GM21825 (cell line): Measurements from ENCODE around the gene CAMK1D.
"Not testable (repeated sequence)": the region's sequence is repeated elsewhere in the genome, so short reads cannot be mapped to it uniquely, and the experiment has no call there.

Source experiments
- ATAC-seq: cut with Tn5 transposase; IDR thresholded peaks from one replicate; pipeline ENCODE4 v1.9.1; 2021; ENCODE audit warnings: mild to moderate bottlenecking, moderate library complexity; ENCODE audit not compliant: unreplicated experiment

The CAMK1D gene

DNA sequence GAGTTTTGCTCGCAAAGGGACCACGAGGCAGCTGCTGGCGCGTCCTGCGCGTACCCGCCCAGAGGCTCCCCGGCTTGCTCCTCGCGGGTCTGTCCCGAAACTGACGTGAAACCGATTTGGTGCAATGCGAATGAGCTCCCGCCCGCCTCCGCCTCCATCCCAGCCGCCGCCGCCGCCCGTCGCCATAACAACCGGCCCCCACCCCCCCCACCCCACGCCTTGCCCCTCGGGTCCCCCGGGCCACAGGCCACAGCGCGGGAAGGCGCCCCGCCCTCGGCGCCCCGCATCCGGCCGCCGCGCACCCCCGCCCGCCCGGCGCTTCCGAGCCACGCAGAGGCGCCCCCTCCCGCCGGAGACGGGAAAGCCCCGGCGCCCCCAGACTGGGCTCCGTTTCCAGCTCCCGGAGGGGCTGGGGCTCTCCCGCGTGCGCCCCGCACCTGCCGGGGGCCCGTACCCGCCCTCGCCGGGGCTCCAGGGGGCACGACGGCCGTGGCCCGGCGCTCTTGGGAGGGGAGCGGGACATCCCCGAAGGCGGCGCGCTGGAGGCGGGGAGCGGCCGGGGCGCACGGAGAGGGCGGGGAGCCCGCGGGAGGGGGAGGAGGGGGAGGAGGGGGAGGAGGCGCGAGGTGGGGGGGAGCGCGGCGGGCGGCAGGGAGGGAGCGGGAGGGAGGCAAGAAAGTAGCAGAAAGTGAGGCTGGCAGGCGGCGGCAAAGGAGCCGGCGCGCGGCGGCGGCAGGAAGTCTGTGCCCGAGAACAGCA is at the start of gene CAMK1D:
TSS of gene CAMK1D (plus strand) at position 678 of the 759 bp plus-strand sequence.
- ATAC-seq, result peak; percentile 42

DNA sequence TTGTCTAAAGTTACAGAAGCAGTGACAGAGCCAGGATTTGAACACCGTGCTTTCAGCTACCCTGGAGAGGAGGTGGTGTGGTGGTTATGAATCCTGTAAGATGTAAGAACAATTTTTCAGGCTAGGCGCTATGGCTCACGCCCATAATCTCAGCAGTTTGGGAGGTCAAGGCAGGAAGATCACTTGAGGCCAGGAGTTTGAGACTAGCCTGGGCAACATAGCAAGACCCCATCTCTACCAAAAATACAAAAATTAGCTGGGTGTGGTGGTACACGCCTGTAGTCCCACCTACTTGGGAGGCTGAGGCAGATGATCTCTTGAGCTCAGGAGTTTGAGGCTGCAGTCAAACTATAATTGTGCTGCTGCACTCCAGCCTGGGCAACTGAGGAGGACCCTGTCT is 48.3 kb upstream of the CAMK1D start:
- ATAC-seq, result not testable (repeated sequence)

DNA sequence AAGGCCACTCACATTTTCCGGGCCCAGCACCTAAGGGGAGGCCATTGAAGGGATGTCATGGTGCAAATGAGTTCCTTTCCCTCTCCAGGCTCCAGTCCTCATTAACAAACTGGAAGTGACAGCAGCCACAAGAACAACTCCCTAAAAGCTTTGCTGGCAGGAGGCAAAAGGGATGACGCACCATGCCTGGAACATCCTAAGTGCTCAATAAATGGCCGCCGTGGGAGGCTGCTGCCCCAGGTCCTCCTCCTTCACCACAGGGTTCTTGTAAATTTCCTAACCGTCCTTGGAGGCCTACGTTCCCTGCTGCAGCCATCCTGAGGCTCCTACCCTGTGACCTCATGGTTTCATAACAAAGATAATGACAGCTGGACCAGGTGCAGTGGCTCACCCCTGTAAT is 41.3 kb upstream of the CAMK1D start:
- no peak for ATAC-seq

DNA sequence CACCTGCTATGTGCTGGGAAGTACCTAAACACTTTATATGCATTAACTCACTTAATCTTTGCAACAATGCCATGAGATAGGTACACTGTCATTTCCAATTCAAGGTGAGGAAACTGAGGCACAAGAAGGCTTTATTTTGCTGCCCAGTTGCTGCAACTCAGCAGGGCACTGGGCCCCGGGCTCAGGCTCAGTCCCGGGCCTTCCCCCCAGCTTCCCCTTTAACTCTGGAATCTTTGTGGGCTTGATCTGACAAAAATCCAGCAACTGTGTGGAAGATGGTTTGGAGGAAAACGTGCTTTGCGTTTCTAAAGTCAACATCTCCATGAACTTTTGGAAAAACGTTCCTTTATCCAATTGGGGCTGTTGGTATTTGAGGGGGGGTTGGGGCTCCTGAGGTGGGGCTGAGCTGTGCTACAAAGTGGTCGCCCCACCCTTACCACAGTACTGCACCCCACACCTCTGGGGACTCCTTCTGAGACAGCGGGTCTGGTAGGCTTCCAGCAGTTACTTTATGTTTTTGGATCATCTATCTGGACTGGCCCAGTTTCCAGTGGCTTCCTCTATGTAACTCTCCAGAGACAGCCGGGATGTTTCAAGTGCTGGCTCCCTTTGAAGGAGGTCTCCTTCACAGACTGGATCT is 40.5 kb upstream of the CAMK1D start:
- no peak for ATAC-seq

DNA sequence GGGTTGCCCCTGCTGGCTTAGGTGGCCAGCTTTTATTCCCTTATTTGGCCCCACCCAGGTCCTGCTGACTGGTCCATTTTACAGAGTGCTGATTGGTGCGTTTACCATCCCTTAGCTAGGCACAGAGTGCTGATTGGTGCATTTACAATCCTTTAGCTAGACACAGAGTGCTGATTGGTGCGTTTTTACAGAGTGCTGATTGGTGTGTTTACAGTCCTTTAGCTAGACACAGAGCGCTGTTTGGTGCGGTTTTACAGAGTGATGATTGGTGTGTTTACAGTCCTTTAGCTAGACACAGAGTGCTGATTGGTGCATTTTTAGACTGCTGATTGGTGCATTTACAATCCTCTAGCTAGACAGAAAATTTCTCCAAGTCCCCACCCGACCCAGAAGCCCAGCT is 39.6 kb upstream of the CAMK1D start:
- not testable (repeated sequence) for ATAC-seq

DNA sequence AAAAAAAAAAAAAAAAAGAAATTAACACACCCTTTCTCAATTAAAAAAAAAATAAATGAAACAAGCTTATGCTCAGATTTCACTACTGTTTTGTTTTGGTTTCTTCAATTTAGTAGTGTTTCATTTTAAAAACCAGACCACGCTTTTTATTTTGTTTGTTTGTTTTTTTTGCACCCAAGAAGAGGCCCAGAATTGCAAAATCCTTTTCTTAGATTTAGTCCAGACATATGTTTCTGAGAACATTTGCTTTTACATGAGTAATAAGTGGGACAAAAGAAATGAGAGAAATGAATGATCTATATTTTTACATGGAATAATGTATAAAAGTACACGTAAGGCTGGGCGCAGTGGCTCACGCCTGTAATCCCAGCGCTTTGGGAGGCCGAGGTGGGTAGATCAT is 34.5 kb upstream of the CAMK1D start:
- no peak for ATAC-seq

DNA sequence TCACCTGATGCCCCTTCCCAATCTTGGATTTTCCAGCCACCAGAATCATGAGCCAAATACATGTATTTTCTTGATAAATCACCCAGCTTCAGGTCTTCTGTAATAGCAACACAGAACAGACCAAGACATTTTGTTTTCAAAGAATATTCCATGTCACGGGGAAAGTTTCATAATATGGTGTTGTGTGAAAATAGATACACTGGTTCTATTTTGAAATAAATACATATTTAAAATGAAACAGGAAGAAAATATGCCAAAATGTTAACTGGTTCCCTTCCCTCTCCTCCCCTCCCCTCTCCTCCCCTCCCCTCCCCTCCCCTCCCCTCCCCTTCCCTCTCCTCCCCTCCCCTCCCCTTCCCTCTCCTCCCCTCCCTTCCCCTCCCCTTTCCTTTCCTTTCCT is 30.3 kb upstream of the CAMK1D start:
- no peak for ATAC-seq

DNA sequence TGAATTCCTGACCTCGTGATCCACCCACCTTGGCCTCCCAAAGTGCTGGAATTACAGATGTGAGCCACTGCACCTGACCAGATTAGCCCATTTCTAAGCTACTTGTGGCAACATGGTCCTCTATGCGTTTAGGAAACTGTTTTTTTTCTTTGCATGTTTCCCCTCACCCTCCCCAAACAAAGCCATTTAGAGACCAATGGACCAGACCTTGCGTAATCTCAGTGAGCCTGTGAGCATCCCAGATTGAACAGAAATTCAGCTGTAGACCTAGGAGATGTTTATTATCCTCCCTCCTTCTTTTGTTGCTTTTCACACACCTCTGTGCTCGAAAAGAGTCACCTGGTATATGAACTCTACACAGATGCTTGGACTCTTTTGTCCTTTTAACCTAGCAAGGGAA is 28.5 kb upstream of the CAMK1D start:
- no peak for ATAC-seq

DNA sequence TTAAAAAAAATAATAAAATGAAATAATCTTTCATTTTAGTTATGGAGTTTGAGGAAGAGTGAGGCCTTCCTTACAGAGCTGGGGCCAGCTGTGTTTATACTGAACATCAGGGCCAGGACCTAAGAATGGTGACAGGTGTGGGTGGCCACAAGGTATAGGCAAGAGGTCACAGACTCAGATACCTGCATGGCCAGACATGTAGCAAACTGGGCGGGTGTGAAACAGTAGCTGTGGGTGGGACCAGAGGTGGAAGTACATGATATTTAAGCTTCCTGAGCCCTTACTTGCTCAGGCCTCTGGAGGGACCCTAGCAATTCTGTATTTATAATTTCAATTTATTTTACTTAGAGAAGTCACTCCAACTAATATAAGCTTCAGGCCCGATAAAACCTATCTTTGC is 27.7 kb upstream of the CAMK1D start:
- no peak for ATAC-seq

DNA sequence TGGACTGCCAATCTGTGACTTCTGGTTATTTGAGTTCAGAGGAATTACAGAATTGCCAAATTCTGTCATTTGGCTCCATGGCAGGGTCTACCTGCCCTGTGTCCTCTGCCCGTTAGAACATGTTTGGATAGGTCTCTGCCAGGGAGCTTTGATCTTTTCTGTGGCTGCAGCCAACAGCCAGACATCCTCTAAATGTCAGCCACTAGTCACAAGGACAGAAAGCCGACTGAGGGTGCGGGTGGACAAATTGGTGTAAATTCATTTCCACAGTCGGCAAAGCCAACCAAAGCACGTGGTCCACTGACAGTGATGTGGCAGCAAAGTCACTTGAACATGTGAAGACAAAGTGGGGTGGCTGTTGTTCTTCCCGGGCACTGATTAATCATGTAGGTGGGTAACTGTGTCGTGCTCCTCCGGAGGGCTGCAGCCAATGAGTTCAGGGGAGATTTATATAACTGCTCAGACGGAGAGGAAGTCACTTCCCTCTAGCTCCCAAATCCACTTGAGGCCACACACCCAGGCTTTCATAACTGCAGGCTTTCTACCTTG is 26.7 kb upstream of the CAMK1D start:
- no peak for ATAC-seq

DNA sequence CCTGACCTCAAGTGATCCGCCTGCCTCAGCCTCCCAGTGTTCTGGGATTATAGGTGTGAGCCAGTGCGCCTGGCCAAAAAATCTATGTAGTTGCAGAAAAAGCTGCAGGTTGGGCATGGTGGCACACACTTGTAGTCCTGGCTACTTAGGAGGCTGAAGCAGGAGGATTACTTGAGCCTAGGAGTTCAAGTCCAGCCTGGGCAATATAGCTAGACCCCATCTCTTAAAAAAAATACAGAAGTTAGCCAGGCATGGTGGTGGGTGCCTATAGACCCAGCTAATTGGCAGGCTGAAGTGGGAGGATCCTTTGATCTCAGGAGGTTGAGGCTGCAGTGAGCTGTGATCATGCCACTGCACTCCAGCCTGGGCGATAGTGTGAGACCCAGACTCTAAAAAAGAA is 24.8 kb upstream of the CAMK1D start:
- no peak for ATAC-seq

DNA sequence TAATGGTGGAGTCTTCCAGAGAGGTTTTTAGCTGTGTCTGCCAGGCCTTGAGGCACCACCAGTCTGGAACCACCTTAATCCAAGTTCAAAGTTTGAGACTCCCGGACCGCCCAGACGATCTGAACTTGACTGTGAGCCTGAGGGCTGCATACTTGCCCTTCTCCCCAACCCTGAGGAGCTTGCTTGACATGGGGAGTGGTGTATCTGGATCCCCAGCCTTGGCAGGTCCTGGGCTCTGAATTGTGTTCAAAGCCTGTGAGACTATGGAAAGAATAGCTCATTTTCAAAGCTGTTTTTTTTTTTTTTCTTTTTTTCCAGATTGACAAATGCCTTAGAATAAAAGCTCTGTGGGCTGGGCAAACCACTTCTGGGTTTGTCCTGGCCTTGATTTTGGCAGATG is 22.3 kb upstream of the CAMK1D start:
- ATAC-seq, result no peak

DNA sequence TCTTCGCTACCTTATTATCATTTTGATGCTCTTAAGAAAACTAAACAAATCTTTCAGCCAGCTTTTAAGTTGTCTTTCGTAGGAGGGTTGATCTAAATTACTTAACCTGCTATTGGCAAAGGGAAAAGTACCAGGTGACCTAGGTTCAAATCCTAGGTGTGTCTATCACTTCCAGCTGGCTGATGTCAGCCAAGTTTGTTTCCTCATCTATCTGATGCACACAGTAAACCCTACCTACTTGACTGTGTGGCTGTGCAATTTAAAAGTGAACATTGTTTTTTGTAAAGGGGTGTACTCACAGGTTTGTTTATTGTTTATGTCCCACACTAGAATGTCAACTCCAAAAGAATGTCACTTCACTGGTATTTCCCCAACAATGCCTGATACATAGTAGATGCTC is 21.9 kb upstream of the CAMK1D start:
- no peak for ATAC-seq

DNA sequence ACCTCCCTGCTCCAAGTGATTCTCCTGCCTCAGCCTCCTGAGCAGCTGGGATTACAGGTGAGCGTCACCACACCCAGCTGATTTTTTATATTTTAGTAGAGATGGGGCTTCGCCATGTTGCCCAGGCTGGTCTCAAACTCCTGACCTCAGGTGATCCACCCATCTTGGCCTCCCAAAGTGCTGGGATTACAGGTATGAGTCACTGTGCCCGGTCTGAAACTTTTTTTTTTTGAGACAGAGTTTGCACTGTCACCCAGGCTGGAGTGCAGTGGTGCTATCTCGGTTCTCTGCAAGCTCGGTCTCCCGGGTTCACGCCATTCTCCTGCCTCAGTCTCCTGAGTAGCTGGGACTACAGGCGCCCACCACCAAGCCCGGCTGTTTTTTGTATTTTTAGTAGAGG is 21.0 kb upstream of the CAMK1D start:
- not testable (repeated sequence) for ATAC-seq

DNA sequence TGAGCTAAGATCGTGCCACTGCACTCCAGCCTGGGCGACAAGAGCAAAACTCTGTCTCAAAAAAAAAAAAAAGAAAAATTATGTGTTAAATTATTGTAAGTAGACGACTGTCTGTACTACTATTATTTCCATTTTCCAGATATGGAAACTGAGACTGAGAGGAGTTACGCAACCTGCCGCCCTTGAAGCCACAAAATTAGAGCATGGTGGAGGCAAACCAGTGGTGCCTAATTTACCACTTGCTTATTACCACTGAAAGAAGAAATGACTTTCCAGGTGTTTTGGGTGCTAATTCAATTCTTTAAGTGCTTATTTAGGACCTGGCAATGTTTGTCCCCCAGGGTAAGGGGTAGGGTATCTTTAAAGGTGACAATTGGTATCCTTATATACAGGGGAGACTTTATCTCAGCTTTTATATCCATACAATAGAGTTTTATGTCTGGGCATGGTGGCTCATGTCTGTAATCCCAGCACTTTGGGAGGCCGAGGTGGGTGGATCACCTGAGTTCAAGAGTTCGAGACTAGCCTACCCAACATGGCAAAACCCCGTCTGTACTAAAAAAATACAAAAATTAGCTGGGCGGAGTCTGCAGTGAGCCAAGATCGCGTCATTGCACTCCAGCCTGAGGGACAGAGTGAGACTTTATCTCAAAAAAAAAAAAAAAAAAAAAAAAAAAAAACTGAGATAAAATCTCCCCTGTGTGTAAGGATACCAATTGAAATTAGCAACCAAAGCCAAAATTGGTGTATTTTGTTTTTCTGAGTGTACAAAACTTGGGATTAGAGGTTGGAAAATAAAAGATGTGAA is 16.6 kb upstream of the CAMK1D start:
- no peak for ATAC-seq

DNA sequence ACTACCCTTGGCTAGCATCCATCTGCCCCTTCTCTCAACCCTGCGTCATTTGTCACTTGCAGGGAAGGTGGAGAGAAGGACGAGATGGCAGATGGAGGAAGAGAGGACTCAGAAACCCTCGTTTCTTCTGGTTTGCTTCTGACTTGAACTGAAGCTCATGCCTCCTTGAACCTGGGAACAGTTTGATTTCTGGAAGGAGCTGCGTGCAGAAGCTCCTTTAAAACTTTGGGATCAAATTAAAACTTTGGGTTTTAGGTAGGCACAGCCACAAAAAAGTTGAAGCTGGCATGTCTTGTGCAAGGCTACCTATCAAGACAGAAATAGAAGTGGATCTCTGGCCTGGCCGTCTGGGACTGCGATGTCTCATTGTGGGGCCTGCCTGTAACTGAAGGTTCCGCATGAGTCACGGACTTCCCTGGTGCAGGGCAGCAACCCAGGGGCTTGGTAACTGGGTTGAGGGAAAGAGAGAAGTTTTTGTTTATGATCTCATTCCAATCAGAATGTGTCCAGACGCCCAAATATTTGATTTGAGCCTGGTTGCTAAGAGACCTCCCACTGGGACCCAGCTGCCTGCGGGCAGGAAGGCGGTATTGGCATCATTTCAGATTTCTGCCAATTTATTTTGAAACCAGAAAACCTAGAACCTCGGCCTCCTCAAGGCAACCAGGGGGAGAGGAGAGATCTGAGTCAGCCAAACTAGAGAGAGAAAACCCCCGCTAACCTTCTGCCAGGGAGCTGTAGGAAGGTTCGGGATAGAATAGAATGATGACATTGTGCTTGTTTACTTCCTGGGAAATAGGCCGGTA is 15.8 kb upstream of the CAMK1D start:
- ATAC-seq, result peak; percentile 79

DNA sequence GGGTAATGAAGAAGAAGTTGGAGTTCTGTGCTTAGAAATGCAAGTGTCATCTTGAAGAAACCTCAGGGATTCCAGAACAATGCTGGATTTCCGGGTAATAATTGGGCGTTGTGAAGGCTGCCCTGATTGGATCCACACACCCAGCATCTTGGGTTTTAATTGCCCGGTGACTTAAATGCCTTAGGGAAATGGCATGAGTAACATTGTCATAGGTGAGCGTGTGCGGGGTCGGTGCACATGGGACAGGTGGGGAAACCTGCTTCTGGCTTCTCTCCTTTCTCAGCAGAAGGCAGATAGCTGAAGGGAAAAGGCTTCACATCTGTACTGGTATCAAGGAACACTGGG is 15.2 kb upstream of the CAMK1D start:
- ATAC-seq, result peak; percentile 2

DNA sequence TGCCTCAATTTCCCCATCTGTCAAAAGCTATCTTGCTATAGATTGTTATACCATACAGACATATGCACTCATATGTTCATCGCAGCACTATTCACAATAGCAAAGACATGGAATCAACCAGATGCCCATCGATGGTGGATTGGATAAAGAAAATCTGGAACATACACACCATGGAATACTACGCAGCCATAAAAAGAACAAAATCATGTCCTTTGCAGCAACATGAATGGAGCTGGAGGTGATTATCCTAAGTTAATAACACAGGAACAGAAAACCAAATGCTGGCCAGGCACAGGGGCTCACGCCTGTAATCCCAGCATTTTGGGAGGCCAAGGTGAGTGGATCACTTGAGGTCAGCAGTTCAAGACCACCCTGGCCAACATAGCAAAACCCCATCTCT is 14.2 kb upstream of the CAMK1D start:
- ATAC-seq, result not testable (repeated sequence)

DNA sequence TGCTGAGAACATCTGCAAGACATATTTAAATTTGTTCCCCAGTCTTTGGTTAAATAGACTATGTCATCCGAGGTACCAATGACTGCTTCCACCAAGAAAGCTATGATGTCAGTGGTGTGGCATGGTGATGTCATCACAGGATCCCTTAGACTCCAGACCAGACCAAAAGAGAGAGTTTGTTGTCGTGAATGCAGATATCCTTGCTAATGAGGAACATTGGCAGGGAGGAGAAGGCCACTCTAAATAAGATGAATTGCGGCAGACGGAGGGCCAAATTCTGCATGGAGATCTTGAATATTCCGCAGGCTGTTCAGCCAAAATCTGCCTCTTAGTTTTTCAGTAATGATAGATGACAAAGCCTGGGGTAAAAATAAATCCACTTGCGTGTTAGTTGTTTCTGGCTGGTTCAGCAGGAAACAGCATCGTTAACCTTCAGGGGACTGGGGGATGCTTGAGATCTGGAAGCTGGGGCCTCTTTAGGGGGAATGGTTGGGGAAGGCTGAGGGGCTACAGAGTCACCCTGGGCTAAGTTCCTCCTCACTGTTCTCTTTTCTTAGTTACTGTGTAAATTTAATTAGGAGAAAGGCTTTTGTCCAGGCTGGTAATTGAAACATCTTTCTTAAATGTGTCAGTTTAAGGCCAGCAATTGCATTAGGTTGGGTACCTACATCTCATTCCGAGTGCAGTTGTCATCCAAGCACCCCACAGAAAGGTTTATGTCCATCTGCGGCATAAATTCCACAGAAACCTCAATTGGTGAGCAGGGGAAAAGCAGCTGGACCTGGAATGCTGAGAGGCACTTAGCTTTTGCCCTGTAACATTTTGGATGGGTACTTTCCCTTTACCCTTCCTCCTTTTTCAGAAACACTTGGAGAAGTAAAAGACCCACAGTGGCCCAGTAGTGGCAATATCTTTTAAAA is 11.6 kb upstream of the CAMK1D start:
- no peak for ATAC-seq

DNA sequence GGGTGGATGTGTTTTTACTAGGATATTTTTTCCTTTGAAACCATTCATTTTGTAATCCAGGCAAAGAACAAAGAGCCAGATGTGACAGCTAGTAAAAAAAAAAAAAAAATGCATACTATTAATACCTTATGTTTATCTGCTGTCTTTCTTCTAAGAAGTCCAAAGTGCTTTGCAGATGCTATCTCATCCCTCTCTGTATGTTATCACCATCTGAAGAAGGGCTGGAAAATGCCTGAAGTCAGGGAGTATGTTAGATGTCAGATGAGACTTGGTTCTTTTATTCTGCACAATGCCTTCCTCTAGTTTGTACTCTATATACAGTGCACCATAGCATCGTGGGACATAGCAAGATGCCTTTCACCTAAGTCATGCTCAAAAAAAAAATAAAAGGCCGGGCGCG is 10.4 kb upstream of the CAMK1D start:
- ATAC-seq, result no peak
